Bronchial epithelial cell (primary cell): ENCODE data around the gene STAG1. TPM values are rescaled to one million over a fixed set of nuclear protein-coding genes. Genes with fewer than 3 reads are reported as not detected.

Source experiments
- DNase-seq: peaks from one replicate; pipeline ENCODE4 v3.0.0-alpha.2; 2010; ENCODE audit warnings: low read depth
- FAIRE-seq: peaks from 2 replicates; lab custom pipeline; 2011; peaks lifted over from hg19 to GRCh38; lab: Jason Lieb, UNC
- H3K27me3 ChIP-seq: 2 replicates; pipeline ENCODE4 v1.5.1; 2011; ENCODE audit warnings: low read length; ENCODE audit not compliant: control insufficient read depth, insufficient read depth
- H3K36me3 ChIP-seq: 2 replicates; pipeline ENCODE4 v1.5.1; 2011; ENCODE audit warnings: low read length; ENCODE audit not compliant: control insufficient read depth, insufficient read depth
- H3K4me3 ChIP-seq: 2 replicates; pipeline ENCODE4 v1.5.1; 2011; ENCODE audit warnings: mild to moderate bottlenecking, low read depth, low read length, control low read depth
- total RNA-seq: library from RNA; depleted of rRNA; stranded (reverse); fragments of >200 nt; gene quantifications from 2 replicates; pipeline ENCODE4 v1.2.1, GENCODE V29; 2014
- TF ChIP-seq, protein P1 (sequence below): IDR thresholded peaks from 2 replicates; pipeline ENCODE4 v1.5.1; 2011; ENCODE audit warnings: mild to moderate bottlenecking, moderate library complexity, low read length, control low read depth, inconsistent platforms; ENCODE audit not compliant: insufficient read depth, severe bottlenecking

STAG1 gene
- total RNA-seq, 1 donor from 2014 or later: 26.3 TPM

DNA sequence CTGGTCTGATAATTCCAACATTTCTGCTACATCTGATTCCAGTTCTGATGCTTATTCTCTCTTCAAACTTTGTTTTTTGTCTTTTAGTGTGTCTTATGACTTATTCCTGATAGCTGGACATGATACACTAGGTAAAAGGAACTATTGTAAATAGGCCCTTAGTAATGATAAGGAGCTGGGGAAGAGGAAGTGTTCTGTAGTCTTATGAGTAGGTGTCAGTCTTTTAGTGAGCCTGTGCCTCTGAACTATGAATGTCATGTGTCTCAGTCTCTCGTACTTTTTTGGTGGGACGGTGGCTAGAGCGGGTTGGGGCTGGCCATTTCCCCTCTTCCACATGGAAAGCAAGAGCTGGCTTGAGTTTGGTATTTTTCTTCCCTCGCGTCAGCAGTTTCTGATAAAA is 460.9 kb downstream of the STAG1 start:
- Histone ChIP-seq H3K4me3 (no peak overlapping the region), H3K27me3 (no peaks in the 10 kb centered on the region), H3K36me3 (peaks cover 2% of the 10 kb centered on the region)
- no peak for DNase-seq
- TF ChIP-seq, protein P1, sequence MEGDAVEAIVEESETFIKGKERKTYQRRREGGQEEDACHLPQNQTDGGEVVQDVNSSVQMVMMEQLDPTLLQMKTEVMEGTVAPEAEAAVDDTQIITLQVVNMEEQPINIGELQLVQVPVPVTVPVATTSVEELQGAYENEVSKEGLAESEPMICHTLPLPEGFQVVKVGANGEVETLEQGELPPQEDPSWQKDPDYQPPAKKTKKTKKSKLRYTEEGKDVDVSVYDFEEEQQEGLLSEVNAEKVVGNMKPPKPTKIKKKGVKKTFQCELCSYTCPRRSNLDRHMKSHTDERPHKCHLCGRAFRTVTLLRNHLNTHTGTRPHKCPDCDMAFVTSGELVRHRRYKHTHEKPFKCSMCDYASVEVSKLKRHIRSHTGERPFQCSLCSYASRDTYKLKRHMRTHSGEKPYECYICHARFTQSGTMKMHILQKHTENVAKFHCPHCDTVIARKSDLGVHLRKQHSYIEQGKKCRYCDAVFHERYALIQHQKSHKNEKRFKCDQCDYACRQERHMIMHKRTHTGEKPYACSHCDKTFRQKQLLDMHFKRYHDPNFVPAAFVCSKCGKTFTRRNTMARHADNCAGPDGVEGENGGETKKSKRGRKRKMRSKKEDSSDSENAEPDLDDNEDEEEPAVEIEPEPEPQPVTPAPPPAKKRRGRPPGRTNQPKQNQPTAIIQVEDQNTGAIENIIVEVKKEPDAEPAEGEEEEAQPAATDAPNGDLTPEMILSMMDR: no peak
- FAIRE-seq: no peak

Other genes with a start within 250 kb of the STAG1 start
- 2.1 and 2.9 TPM in 2 replicates for gene SLC35G2, start 66.7 kb upstream of the STAG1 start, total RNA-seq
- 74.4 and 81.6 TPM in 2 replicates for gene NCK1, start 109.8 kb upstream of the STAG1 start, total RNA-seq
- gene IL20RB, start 205.6 kb upstream of the STAG1 start, total RNA-seq: 150 and 291 TPM in 2 replicates